ENCODE results near the gene LMNA.

DNA sequence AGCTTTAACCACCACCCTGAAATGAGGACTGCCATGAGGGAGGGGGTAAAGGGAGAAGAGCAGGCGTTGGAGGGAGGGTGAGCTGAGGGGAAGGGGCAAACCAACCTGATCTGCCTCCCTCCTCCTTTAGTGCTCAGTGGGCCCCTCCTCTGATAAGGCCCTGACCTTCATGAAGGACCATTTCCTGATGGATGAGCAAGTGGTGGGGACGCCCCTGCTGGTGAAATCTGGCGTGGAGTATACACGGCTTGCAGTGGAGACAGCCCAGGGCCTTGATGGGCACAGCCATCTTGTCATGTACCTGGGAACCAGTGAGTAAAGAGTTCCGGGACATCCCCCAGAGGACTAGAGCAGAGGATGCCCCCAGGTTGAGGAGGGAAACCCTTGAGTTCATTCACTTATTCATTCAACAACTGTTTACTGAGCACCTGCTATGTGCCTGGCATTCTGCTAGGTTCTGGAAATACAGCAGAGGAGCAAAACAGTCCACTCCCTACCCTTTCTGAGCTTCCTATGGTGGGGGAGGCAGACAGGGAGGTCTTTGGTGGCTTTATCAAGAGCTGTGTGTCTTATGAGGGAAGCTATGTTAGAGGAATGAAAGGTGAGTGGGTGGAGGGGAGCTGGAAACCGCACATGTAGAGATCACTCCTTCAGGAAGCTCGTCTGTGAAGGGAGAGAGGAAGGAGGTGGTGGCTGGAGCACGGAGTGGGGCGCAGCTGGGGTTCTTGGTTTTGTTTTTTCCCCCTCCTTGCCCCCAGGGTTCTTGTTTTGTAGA lies 58.4 kb downstream of the LMNA start:
- TF ChIP-seq, protein P1, sequence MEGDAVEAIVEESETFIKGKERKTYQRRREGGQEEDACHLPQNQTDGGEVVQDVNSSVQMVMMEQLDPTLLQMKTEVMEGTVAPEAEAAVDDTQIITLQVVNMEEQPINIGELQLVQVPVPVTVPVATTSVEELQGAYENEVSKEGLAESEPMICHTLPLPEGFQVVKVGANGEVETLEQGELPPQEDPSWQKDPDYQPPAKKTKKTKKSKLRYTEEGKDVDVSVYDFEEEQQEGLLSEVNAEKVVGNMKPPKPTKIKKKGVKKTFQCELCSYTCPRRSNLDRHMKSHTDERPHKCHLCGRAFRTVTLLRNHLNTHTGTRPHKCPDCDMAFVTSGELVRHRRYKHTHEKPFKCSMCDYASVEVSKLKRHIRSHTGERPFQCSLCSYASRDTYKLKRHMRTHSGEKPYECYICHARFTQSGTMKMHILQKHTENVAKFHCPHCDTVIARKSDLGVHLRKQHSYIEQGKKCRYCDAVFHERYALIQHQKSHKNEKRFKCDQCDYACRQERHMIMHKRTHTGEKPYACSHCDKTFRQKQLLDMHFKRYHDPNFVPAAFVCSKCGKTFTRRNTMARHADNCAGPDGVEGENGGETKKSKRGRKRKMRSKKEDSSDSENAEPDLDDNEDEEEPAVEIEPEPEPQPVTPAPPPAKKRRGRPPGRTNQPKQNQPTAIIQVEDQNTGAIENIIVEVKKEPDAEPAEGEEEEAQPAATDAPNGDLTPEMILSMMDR (IDR thresholded peaks at IDR 0.05), result no peak
- TF ChIP-seq POLR2A (IDR thresholded peaks at IDR 0.05), result no peak
- no peak for TF ChIP-seq EP300 (IDR thresholded peaks at IDR 0.05)

Data from stomach (tissue), 4 donors.